Brain microvascular endothelial cell (primary cell): Measurements from ENCODE around the gene CAPN2.

Experiments
- DNase-seq: peaks from one replicate; pipeline ENCODE4 v3.0.0-alpha.2; 2020
- H3K27ac ChIP-seq: fragments of 250-450 bp; sonication (Bioruptor Pico); 2 replicates; pipeline ENCODE4 v1.5.1; 2020; ENCODE audit warnings: mild to moderate bottlenecking, moderate library complexity
- H3K27me3 ChIP-seq: fragments of 250-450 bp; sonication (Bioruptor Pico); replicated peaks from 2 replicates; pipeline ENCODE4 v1.5.1; 2020; ENCODE audit warnings: mild to moderate bottlenecking
- H3K36me3 ChIP-seq: fragments of 250-450 bp; sonication (Bioruptor Pico); replicated peaks from 2 replicates; pipeline ENCODE4 v1.5.1; 2020; ENCODE audit warnings: mild to moderate bottlenecking
- H3K4me3 ChIP-seq: 2 replicates; pipeline ENCODE4 v1.5.1; 2011; ENCODE audit warnings: low read depth, mild to moderate bottlenecking, control low read depth, low read length, moderate library complexity
- CTCF ChIP-seq: IDR thresholded peaks from 2 replicates; pipeline ENCODE4 v1.5.1; 2011; ENCODE audit warnings: low read depth, mild to moderate bottlenecking, moderate library complexity, low read length, control low read depth, inconsistent platforms; ENCODE audit errors: missing control alignments
- in situ Hi-C: cut with HindIII; loops from 2 replicates; pipeline ENCODE4 v1.10.0; 2017; ENCODE audit warnings: low sequenced_read_pairs, low pct_ligation_motif_present

CAPN2 gene

DNA sequence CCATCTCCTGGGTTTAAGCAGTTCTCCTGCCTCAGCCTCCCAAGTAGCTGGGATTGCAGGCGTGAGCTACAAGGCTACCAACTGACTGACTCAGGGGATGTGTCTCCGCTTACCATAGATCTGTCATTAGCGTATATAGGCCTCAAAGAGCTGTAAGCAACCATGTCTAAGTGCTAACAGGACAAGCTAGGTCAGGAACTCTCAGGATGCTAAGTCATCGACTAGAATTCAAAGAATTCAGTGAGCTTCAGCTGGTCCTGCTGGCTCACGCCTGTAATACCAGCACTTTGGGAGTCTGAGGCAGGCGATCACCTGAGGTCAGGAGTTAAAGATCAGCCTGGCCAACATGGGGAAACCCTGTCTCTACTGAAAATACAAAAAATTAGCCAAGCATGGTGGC, 29.5 kb downstream of the CAPN2 start:
- Histone ChIP-seq H3K27me3 (no peaks in the 10 kb centered on the region), H3K27ac (peak overlapping the region; percentile 60), H3K36me3 (peaks cover 61% of the 10 kb centered on the region), H3K4me3 (no peak overlapping the region)
- peak; percentile 65 for DNase-seq
- TF ChIP-seq CTCF = no peak
- in situ Hi-C loops = no loop called here

DNA sequence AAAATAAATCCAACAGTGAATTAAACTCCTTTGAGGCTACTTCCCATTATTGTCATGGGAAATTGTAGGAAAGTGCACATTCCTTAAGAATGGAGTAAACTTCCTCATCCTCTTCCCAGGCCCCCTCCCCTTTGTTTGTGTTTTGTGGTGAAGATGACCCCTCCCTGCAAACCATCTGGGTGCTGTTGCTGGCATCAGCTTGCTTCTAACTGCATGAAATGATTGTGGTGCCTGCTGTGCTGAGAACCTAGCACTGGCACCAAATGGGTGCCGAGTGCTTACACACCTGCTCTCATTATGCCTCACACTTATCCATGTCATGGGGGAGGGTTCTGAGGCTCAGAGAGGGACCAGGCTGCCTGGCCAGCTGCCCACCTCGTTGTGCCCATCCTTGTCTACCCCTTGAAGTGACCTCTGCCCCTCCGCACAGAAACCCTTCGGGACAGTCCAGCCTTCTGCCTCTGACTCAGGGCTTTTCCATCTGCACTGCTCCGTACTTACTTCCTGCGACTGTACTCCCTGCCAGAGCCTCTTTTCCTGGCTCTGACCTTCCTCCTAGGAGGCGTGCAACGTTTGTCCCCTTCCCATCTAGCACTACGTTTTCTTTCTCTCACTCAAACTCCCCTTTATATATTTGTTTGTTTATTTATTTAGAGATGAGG, 30.6 kb downstream of the CAPN2 start:
- Histone ChIP-seq H3K4me3 (no peak overlapping the region), H3K27me3 (no peaks in the 10 kb centered on the region), H3K36me3 (peaks cover 72% of the 10 kb centered on the region), H3K27ac (peak overlapping the region; percentile 24)
- no peak for TF ChIP-seq CTCF
- DNase-seq = no peak
- in situ Hi-C loops = no loop called here

DNA sequence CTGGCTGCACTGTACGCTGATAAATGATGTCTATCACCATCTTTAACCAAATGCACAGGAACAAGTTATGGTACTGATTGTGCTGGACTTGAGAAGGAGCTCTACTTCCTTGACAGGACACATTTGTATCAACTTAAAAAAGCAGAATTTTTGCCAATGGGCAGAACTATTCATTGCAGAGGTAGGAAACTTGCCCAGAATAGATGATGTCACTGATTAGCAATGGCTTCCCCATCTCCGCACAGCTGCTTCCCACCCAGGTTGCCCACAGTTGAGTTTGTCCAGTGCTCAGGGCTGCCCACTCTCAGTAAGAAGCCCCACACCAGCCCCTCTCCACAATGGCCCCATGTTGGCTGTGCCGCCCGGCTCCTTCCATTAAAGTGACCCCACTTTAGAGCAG, 33.4 kb downstream of the CAPN2 start:
- Histone ChIP-seq H3K36me3 (peaks cover 75% of the 10 kb centered on the region), H3K27me3 (no peaks in the 10 kb centered on the region), H3K4me3 (no peak overlapping the region), H3K27ac (no peak overlapping the region)
- TF ChIP-seq CTCF = no peak
- DNase-seq = no peak
- in situ Hi-C loops = no loop called here

- no peak for TF ChIP-seq CTCF
- in situ Hi-C loops = no loop called here
- no peak overlapping the region for H3K4me3 ChIP-seq
- H3K27me3 ChIP-seq = no peaks in the 10 kb centered on the region
- no peak overlapping the region for H3K27ac ChIP-seq
- H3K36me3 ChIP-seq = peaks cover 90% of the 10 kb centered on the region
- no peak for DNase-seq
These were observed 35.5 kb downstream of the CAPN2 start for GRCh38 chr1:223747838-223748335.

DNA sequence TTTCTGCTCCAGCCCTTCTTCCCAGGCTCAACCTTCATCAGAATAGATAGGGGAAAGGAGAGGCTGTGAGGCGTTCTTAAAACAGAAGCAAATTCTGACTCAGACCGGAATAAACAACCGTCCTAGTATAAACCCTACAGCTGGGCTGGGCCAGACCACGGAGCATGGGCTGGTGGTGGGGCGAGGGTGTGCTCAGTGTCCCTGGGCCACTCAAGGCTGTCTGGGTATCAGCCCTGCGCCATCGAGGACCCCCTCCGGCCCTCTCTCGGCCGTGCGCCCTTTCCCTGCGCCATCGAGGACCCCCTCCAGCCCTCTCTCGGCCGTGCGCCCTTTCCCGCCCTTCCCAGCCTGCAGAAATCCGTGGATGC, 36.0 kb downstream of the CAPN2 start:
- Histone ChIP-seq H3K27me3 (no peaks in the 10 kb centered on the region), H3K27ac (peak overlapping the region; percentile 33), H3K36me3 (peaks cover 94% of the 10 kb centered on the region), H3K4me3 (peak overlapping the region; percentile 47)
- TF ChIP-seq CTCF = no peak
- no peak for DNase-seq
- in situ Hi-C loops = no loop called here
